GM12891 (cell line): ENCODE data around the gene SMIM36. TPM values are rescaled to one million over a fixed set of nuclear protein-coding genes. Genes with fewer than 3 reads are reported as not detected.
A peak's percentile ranks its signal among the peaks of the same experiment; 100 is the strongest.

Source experiments
- DNase-seq: peaks from one replicate; pipeline ENCODE4 v3.0.0; 2011; ENCODE audit warnings: low spot score; ENCODE audit not compliant: insufficient read length
- FAIRE-seq: peaks from 2 replicates; lab custom pipeline; 2011; peaks lifted over from hg19 to GRCh38; lab: Jason Lieb, UNC
- PAX5 ChIP-seq: IDR thresholded peaks from 2 replicates; pipeline ENCODE4 v1.6.1; 2011; ENCODE audit warnings: low read length, moderate library complexity, mild to moderate bottlenecking; ENCODE audit not compliant: insufficient read depth, severe bottlenecking
- POLR2A ChIP-seq: IDR thresholded peaks from 2 replicates; pipeline ENCODE4 v1.6.1; 2011; ENCODE audit warnings: low read depth, low read length, control low read depth
- POLR2AphosphoS5 ChIP-seq: IDR thresholded peaks from 2 replicates; pipeline ENCODE4 v1.6.1; 2011; ENCODE audit warnings: low read depth, low read length, control low read depth
- POU2F2 ChIP-seq: IDR thresholded peaks from 2 replicates; pipeline ENCODE4 v1.6.1; 2011; ENCODE audit warnings: low read depth, mild to moderate bottlenecking, control low read depth, low read length, moderate library complexity
- SPI1 ChIP-seq: IDR thresholded peaks from 2 replicates; pipeline ENCODE4 v1.6.1; 2011; ENCODE audit warnings: low read depth, low read length, control low read depth
- TAF1 ChIP-seq: IDR thresholded peaks from 2 replicates; pipeline ENCODE4 v1.6.1; 2011; ENCODE audit warnings: low read depth, low read length, control low read depth
- polyA plus RNA-seq: library from polyadenylated mRNA; unstranded; fragments of >200 nt; gene quantifications from one replicate; pipeline ENCODE4 v1.2.1, GENCODE V29; 2012; ENCODE audit warnings: low read depth, missing spikeins, inconsistent platforms; ENCODE audit not compliant: missing spikeins

SMIM36 gene
- not detected for polyA plus RNA-seq

- no peak for FAIRE-seq
- TF ChIP-seq PAX5 = no peak
- TF ChIP-seq POLR2A = no peak
- no peak for TF ChIP-seq SPI1
- no peak for TF ChIP-seq TAF1
- TF ChIP-seq POU2F2 = no peak
- TF ChIP-seq POLR2AphosphoS5 = no peak
- no peak for DNase-seq
These were observed at the start of gene SMIM36 for GRCh38 chr17:55510986-55511721. Gene SMIM36 (minus strand): TSS chr17:55511452.

GRCh38 chr17:55555772-55556171, 44.5 kb upstream of the SMIM36 start:
- no peak for FAIRE-seq
- no peak for TF ChIP-seq PAX5
- no peak for TF ChIP-seq SPI1
- no peak for TF ChIP-seq POLR2A
- no peak for TF ChIP-seq POU2F2
- no peak for TF ChIP-seq TAF1
- TF ChIP-seq POLR2AphosphoS5 = no peak
- no peak for DNase-seq

- DNase-seq (no peak), FAIRE-seq (no peak)
- TF ChIP-seq SPI1 (no peak), PAX5 (no peak), TAF1 (no peak), POU2F2 (no peak), POLR2A (no peak), POLR2AphosphoS5 (no peak)
These were observed 37.9 kb upstream of the SMIM36 start for GRCh38 chr17:55549140-55549539.

GRCh38 chr17:55546991-55547664, 35.9 kb upstream of the SMIM36 start:
- TF ChIP-seq PAX5 = no peak
- no peak for TF ChIP-seq POU2F2
- FAIRE-seq = no peak
- no peak for DNase-seq

- TF ChIP-seq POU2F2 (no peak), SPI1 (no peak), TAF1 (no peak)
- DNase-seq (no peak), FAIRE-seq (no peak)
These were observed 35.2 kb upstream of the SMIM36 start for GRCh38 chr17:55546481-55546880.

- TF ChIP-seq TAF1 = no peak
- no peak for TF ChIP-seq POU2F2
- no peak for TF ChIP-seq PAX5
- TF ChIP-seq POLR2AphosphoS5 = no peak
- no peak for TF ChIP-seq POLR2A
- no peak for TF ChIP-seq SPI1
- DNase-seq = no peak
- peak; percentile 75 for FAIRE-seq
These were observed 34.6 kb upstream of the SMIM36 start for GRCh38 chr17:55545806-55546205.

GRCh38 chr17:55543709-55544108, 32.5 kb upstream of the SMIM36 start:
- no peak for TF ChIP-seq PAX5
- no peak for TF ChIP-seq POLR2AphosphoS5
- no peak for TF ChIP-seq SPI1
- no peak for TF ChIP-seq POLR2A
- no peak for TF ChIP-seq POU2F2
- no peak for TF ChIP-seq TAF1
- DNase-seq (no peak), FAIRE-seq (no peak)

- DNase-seq (no peak), FAIRE-seq (no peak)
- TF ChIP-seq SPI1 (no peak), POU2F2 (no peak), TAF1 (no peak), POLR2A (no peak), POLR2AphosphoS5 (no peak), PAX5 (no peak)
These were observed 29.3 kb upstream of the SMIM36 start for GRCh38 chr17:55540414-55541091.

GRCh38 chr17:55536205-55536604, 25.0 kb upstream of the SMIM36 start:
- no peak for DNase-seq
- TF ChIP-seq PAX5 = no peak
- FAIRE-seq = no peak

- TF ChIP-seq PAX5 = no peak
- no peak for DNase-seq
- no peak for FAIRE-seq
These were observed 22.4 kb upstream of the SMIM36 start for GRCh38 chr17:55533608-55534007.

GRCh38 chr17:55532670-55533069, 21.4 kb upstream of the SMIM36 start:
- FAIRE-seq (no peak), DNase-seq (no peak)
- TF ChIP-seq POU2F2 (no peak), TAF1 (no peak), SPI1 (no peak), POLR2AphosphoS5 (no peak), PAX5 (no peak), POLR2A (no peak)
